Cerebellar cortex (tissue), 1 donor: ENCODE data around the gene DESI2.
"Not testable (repeated sequence)": the region's sequence is repeated elsewhere in the genome, so short reads cannot be mapped to it uniquely, and the experiment has no call there.

Experiments
- DNase-seq: peaks from one replicate; pipeline ENCODE4 v3.0.0-alpha.2; 2015; ENCODE audit warnings: low spot score

Gene DESI2

DNA sequence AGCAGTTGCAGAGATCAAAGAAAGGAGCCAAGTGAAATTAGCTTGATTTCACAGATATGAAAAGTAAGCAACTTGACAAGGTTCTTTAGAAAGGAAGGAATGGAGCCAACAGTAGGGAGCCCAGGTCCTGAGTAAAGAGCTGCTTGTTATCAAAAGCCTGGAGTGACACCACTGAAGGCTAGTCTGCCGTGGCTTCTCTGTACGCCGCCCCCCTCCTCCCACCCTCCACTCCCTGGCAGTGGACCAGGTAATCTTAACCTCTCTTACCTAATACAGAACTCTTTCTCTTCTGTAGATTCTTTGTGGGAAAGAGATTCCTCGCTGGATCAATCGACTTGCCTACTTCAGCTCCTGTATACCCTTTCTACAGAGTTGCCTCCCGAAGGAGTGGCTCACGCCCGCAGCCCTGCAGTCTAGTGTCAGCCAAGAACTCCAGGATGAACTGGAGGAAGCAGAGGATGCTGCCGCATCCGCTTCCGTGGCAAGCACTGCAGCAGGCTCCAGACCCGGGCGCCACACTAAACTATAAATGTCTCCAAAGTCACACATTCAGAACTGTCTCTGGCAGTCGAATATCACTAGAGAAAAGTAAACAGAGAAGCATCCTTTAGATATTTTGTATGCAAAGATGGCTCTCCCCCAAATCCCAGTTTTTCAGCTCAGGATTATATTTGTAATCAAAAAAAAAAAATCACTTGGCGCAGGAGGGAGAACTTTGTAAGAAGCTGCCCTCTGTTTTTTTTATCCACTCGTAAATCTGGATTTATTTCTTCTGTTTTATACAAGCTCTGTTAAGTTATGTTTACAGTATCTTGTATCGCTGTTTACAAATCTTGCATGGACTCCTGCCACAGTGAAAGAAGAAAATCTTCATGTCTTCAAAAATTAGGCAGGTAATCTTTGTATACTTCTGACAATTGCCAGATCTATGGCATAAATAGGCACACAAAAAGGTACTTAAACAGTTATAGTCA is 52.6 kb downstream of the DESI2 start:
- DNase-seq: peak; percentile 41

DNA sequence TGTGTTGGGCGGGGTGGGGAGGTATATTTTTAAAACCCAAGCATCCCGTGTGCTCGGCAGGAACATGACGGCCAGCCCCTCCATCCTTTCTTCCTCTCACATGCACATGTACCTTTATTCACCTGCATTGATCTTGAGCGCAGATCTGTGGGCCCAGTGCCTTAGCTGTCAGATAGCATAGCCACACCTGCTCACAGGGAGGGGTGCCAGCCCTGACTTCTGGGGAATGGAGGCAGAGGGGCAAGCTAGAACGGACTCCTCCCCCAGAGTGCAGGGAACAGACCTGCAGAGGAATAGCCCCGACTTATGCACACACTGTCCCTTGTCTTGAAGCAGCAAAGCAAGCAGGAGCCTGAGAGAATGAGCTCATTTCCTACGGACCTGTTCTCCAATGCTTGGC is 56.1 kb downstream of the DESI2 start:
- DNase-seq: no peak

DNA sequence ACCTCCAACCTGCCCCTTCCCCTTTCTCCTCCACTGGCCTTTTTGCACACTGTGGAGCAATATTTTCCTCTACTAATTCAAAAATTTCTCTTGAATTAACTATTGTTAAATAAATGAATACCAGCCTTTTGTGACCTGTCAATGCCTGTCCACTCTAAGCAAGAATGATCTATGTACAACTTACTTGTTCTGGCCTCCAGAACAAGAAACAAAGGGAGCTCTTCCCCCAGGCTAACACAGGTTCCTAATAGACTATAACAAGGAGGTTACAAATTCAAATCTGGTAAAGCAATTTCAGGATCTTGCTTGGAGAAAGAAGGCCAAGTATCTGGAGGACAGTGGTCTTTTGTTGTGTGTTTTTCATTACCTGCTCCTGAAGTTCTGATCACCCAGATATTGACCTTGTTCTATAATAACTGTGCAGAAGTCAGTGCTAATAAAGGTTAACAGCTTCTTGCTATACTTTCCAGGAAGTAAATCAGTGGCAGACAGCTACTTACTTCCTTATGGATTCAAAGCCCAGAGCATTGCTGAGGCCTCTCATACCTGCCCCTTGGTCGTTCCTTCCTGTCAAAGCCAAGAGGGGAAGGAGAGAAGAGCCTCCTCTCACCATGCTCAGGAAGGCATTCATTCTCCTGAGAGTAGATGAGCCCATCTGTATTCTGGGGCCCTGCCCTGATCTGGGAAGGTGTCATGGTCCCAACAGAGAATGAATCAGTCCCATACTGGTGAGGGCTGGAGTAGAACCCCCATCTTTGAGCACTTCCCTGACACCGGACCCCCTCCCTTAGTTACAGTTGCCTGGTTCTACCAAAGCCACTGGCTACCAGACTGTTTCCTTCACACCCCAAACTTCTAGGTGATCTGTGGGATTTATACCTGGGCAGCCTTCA is 56.8 kb downstream of the DESI2 start:
- no peak for DNase-seq

DNA sequence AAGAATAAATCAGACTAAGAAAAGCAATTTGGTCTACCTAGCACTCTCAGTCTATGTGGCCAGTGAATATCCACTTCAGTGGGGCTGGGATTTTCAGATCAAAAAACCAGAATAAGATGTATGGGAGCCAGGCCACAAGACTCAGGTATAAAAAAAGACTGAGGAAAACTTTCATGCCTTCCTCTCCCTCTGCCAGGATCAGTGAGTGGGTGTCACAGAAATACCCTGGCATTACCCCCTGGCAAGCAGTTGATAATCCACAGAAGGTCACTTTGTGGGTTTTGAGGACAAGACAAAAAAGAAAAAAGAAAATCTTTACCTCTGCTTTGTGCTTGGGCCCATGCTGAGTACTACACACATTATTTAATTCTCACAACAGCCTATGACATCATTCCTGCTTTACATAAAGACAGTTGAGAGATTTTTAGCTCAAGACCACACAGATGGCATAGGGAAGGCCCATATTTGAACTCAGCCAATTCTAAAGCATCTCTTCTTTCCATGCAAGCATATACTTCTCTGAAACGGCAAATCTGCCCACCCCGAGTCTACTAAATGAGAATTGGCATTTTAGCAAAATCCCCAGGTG is 57.6 kb downstream of the DESI2 start:
- no peak for DNase-seq

DNA sequence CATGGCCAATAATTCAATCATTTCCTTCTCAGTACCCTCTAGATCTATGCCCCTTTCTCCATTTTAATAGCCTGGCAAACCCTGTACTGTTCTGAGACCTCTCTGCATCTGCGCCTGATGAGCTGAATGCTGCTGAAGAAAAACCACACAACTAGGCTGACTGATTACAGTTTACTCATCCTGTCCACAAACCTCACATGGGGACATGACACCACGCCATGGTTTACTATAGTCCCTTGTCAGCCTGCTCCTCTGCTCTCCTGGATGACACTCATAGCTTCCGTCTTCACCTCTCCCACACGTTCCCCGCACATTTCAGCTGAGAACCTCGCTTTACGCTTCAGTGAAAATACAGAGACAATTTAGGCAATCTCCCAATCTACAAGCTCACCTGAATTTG is 59.7 kb downstream of the DESI2 start:
- no peak for DNase-seq

DNA sequence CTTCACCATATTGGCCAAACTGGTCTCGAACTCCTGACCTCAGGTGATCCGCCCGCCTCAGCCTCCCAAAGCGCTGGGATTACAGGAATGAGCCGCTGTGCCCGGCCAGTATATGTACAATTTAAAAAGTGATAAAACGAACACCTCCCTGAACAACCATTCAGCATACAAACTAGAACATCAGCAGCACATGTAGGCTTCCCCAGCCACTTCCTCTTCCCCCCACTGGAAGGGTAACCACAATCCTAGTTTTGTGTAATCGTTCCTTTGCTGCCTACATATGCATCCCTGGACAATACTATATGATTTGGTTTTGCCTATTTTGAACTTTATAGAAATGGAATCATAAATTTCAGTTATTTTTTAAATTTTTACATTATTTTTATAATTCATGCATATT is 60.4 kb downstream of the DESI2 start:
- no peak for DNase-seq

DNA sequence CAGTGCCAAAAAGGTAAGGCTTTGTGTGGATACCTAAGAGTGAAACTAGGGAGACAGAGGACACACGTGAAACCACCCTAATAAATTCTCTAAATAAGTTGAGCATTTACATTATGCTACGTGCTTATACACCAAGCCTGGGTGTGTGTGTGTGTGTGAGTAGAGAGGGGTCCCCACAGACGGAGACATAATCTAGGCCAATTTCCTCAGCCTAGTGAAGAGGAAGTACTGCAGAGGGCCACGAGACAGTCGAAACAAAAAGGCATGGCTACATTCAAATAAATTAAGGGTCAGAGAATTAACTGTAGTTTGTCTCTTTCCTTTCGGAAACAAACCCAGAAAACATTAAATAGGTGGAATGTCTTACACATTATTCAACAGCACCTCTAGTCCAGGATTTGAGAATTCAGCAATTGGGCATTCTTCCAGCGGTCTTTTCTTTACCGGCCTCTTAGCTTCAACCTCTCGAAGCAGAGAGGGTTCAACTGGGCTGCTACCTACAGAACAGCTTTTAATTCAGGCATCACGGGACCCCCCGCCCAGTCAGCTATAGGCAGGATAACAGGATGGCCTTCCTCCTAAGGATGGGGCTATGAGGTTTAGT is 75.0 kb downstream of the DESI2 start:
- DNase-seq: no peak

DNA sequence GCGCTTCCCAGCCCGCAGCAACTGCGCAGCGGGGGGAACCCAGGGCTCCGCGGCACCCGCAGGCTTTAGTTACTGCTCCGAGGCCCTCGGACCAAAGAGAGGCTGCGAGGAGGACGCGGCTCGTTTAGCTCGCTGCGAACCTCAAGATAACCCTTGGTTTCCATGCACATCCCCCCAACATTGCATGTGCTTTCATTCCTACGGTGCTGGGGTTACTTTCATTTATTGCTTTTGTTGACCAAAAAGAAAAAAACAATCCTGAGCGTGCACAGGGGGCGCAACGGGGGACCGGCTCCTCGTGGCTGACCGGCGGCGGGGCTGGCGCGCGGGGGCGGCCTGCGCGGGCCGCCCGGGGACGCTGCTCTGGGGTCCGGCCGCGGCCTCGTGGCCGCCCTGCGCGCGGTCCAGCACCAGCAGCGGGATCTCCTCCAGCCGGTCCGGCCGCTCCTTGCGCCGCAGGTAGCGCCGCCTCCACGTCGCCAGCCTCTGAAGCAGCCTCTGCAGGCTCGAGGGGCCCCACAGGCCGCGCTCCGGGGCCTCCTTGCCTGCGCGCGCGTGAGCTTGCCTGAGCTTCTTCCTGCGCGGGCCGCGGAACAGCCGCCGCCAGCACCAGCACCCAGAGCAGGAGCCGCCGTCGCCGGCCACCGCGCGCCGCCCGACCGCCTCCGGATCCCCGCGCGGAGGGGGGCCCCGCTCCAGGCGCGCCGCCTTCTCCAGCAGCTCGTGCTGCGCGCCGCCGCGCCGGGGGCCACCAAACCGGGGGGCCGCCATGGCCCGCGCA is 77.4 kb downstream of the DESI2 start:
- DNase-seq: no peak

DNA sequence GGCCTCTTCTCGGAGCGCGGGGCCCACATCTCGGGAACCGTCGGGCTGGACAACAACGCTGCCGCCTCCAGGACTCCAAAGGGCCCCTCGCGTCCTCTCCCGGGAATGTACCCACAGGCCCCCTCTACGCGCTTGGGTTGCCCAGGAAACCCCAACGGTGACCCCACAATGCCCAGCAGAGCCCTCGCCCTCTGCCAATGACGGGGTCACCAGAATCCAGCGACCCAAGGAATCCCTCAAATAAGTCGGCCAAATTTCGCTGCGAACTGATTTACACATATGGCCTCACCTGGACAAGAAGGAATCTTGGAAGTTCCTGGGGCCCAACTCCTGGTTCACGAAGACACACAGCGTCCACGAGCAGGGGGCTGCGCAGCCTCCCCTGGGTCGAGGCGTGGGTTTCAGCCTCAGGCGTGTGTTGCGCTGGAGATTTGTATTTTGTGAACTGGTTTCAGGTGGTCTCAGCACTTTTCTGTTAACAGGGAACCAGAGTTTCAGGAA is 78.1 kb downstream of the DESI2 start:
- no peak for DNase-seq

DNA sequence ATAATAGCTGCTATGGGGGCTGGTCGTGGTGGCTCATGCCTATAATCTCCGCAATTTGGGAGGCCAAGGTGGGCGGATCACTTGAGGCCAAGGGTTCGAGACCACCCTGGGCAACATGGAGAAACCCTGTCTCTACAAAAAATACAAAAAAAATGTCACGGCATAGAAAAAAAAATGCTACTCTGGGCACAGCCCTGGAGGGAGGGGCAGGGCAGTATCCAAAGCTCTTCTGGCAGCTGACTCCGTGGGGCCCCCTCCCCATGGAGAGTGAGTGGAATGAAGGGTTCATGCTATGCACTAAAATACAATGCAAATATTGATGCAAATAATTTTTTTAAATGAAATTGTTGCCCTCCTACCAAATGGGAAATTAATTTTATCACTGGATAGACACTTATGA is 78.7 kb downstream of the DESI2 start:
- DNase-seq: no peak

DNA sequence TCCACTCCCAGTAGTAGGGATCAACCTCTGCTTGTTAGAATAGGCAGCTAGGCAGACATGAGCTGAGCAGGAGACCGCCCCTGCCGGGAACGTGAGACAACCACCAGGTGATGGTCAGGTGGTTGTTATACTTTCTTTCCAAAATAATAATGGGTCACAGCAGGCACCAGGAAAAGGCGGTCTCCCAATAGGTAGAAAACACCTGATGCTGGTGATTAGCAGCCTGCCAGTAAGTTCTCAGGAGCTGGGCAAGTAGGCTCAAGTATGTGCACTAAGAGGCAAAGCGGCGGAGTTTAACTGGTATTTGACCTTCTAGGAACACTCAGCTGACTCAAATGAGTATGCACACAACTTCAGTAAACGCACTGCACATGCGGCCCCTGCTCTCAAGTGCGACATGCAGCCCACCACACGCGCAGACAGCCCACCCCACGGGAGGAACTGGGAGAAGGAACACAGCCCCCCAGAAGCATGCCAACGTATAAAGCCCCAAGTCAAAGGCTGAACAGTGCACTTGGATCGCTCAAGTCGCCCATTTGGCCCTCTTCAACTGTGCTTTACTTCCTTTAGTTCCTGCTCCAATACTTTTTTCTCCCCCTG is 80.0 kb downstream of the DESI2 start:
- no peak for DNase-seq

DNA sequence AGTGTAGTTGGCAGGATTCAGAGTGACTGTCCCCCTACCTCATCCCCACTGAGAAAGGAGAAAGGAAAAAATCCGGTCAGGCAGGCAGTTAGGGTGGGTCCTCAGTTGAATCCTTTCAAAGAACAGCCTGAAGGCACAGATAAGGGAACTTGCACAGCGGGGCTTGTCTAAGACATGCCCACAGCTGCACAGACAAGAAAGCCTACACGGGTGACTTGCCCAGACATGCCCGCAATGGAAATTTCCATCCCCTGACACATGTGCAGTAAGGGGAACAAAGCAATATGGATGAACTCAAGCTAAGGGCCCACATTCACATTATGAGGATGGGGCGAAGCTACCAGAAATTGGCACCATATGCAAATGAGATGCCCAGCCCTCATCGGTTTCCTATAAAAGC is 82.5 kb downstream of the DESI2 start:
- DNase-seq: no peak

DNA sequence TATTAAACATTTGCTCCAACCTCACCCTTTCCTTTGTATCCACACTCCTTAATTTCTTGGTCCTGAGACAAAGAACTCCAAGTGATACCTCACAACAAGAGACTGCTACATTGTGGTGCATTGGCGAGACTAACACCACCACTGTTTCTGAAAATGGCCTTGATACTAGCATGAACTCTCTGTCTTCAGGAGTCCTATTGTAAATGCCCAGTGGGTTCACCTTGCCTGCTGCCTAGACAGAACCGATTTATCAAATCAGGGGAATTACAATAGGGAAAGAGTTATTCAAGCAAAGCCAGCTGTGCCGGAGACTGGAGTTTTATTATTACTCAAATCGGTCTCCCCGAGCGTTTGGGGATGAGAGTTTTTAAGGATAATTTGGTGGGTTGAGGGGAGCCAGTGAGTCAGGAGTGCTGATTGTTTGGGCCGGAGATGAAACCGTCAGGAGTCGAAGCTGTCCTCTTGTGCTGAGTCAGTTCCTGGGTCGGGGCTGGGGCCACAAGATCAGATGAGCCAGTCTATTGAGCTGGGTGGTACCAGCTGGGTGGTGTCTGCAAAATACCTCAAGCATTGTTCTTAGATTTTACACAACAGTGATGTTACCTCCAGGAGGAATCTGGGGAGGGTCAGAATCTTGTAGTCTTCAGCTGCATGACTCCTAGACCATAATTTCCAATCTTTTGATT is 83.1 kb downstream of the DESI2 start:
- DNase-seq: no peak

DNA sequence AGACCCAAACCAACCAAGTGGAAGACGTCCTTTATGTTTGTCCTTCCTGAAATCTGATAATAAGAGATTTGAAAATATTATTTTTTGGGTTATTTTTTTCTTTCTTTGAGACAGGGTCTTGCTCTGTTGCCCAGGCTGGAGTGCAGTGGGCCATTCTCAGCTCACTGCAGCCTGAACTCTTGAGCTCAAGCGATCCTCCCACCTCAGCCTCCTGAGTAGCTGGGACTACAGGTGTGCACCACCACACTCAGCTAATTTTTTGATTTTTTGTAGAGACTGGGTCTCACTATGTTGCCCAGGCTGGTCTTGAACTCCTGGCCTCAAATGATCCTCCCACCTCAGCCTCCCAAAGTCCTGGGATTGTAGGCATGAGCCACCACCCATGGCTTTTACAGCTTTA is 86.2 kb downstream of the DESI2 start:
- DNase-seq: not testable (repeated sequence)

DNA sequence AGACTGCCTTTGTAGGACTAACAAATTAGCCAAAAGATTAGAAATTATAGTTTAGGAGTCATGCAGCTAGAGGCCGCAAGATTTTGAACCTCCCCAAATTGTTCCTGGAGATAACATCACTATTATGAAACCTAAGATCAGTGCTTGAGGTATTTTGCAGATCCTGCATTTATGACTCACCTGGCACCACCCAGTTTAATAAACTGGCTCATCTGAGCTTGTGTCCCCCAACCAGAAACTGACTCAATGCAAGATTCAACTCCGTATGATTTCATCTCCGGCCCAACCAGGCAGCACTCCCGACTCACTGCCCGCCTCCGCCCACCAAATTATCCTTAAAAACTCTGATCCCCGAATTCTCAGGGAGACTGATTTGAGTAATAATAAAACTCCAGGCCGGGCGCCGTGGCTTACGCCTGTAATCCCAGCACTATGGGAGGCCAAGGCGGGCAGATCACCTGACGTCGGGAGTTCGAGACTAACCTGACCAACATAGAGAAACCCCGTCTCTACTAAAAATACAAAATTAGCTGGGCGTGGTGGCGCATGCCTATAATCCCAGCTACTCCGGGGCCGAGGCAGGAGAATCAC is 87.2 kb downstream of the DESI2 start:
- not testable (repeated sequence) for DNase-seq

DNA sequence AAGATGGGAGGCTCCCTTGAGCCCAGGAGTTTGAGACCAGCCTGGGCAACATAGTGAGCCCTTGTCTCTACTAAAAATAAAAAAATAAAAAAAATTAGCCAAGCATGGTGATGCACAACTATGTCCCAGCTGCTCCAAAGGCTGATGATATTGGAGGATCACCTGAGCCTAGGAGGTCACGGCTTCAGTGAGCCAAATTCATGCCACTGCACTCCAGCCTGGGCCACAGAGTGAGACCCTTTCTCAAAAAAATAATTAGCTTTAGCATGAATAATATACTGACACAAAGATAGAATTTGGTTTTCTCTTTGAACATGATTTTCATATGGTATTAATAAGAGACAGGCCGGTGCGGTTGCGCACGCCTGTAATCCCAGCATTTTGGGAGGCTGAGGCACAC is 88.8 kb downstream of the DESI2 start:
- no peak for DNase-seq

DNA sequence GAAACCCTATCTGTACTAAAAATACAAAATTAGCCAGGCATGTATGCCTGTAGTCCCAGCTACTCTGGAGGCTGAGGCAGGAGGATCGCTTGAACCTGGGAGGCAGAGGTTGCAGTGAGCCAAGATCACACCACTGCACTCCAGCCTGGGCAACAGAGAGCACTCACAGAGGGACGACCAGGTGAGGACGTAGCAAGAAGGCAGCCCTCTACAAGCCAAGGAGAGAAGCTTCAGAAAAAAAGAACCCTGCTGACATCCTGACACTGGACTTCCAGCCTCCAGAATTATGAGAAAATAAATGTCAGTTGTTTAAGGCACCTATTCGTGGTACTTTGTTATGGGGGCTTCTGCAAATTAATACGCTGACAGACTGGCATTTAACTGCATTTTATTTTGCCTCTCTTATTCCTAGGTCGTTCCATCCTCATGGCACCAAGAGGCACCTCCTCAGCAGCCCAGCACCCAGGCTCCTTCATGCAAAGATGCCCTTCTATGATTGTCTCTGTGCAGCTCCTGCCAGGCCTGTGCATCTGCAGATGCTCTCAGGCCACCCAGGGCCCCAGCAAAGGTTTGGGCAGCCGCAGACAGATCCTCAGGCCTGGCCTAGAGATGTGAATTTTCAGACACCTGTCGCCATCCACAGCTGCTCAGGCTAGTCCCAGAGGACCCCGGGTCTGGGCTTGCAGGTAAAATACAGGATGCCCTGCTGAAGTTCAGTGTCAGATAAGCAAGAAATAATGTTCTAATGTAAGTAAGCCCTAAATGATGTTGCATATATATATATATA is 96.5 kb downstream of the DESI2 start:
- no peak for DNase-seq

DNA sequence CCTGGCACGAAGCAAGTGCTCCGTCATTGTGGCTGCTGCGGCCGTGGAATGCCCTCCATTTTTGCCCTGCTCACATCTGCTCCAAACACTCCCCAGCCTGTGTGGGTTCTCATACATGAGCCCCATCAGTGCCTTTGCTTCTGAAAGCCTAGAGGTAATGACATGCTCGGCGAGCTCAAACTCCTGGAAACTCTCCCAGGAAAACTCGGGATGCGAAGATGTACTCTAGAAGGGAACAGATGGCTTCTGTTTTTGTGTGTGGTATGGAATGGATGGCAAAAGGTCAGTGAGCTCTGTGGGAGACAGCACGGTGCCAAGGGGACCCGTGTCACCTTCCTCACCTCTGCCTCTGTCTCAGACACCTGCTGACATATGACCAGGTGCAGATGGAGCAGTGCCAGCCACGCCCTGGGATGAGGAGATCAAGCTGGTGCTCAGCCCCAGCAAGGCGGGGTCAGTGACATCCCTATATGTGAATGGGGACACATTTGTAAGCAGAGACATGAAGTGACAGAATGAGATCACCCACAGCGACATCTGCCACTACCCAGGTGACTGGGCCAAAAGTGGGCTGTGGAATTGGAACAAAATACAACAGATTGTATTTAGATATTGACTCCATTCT is 98.5 kb downstream of the DESI2 start:
- peak; percentile 94 for DNase-seq
